DMS53 treated with DMSO at 0.1 percent for 48 hours (cell line): ENCODE results near the gene SLC10A7.
A peak's percentile ranks its signal among the peaks of the same experiment; 100 is the strongest.
"Not testable (repeated sequence)": the region's sequence is repeated elsewhere in the genome, so short reads cannot be mapped to it uniquely, and the experiment has no call there.

Experiments used
- DNase-seq: peaks from one replicate; lab custom pipeline; 2025; ENCODE audit not compliant: unreplicated experiment; lab: John Stamatoyannopoulos, UW

Gene SLC10A7

GRCh38 chr4:146367347-146367746 lies 154.4 kb downstream of the SLC10A7 start:
- no peak for DNase-seq

- DNase-seq: no peak
Observed at GRCh38 chr4:146359771-146360170, 162.0 kb downstream of the SLC10A7 start.

GRCh38 chr4:146350114-146350513 lies 171.6 kb downstream of the SLC10A7 start:
- not testable (repeated sequence) for DNase-seq

GRCh38 chr4:146349306-146349705 lies 172.4 kb downstream of the SLC10A7 start:
- DNase-seq: no peak

GRCh38 chr4:146347822-146348221 lies 173.9 kb downstream of the SLC10A7 start:
- DNase-seq: no peak

- DNase-seq: no peak
Observed at GRCh38 chr4:146346276-146346675, 175.5 kb downstream of the SLC10A7 start.

GRCh38 chr4:146343776-146344175 lies 178.0 kb downstream of the SLC10A7 start:
- no peak for DNase-seq

GRCh38 chr4:146343199-146343598 lies 178.5 kb downstream of the SLC10A7 start:
- no peak for DNase-seq

- peak; percentile 22 for DNase-seq
Observed at GRCh38 chr4:146342600-146343192, 179.0 kb downstream of the SLC10A7 start.

GRCh38 chr4:146340798-146341197 lies 180.9 kb downstream of the SLC10A7 start:
- DNase-seq: peak; percentile 11

- no peak for DNase-seq
Observed at GRCh38 chr4:146338512-146338911, 183.2 kb downstream of the SLC10A7 start.

- DNase-seq: no peak
Observed at GRCh38 chr4:146336410-146336807, 185.3 kb downstream of the SLC10A7 start.

- no peak for DNase-seq
Observed at GRCh38 chr4:146335763-146336409, 185.9 kb downstream of the SLC10A7 start.

- DNase-seq: no peak
Observed at GRCh38 chr4:146334862-146335449, 186.8 kb downstream of the SLC10A7 start.

- no peak for DNase-seq
Observed at GRCh38 chr4:146333895-146334262, 187.9 kb downstream of the SLC10A7 start.

- no peak for DNase-seq
Observed at GRCh38 chr4:146333187-146333894, 188.4 kb downstream of the SLC10A7 start.

- DNase-seq: no peak
Observed at GRCh38 chr4:146330392-146330791, 191.3 kb downstream of the SLC10A7 start.

GRCh38 chr4:146329050-146329716 lies 192.6 kb downstream of the SLC10A7 start:
- DNase-seq: no peak

GRCh38 chr4:146327859-146328650 lies 193.7 kb downstream of the SLC10A7 start:
- DNase-seq: no peak

- DNase-seq: no peak
Observed at GRCh38 chr4:146318894-146319293, 202.8 kb downstream of the SLC10A7 start.

- DNase-seq: no peak
Observed at GRCh38 chr4:146317783-146318182, 204.0 kb downstream of the SLC10A7 start.
